ENCODE data around the gene BPIFB3.
"Not testable (repeated sequence)": the region's sequence is repeated elsewhere in the genome, so short reads cannot be mapped to it uniquely, and the experiment has no call there.

Gene BPIFB3

GRCh38 chr20:33093582-33093981 is 39.9 kb downstream of the BPIFB3 start:
- no peak for DNase-seq

GRCh38 chr20:33095249-33095648 is 41.5 kb downstream of the BPIFB3 start:
- no peak for DNase-seq

GRCh38 chr20:33095902-33096584 is 42.3 kb downstream of the BPIFB3 start:
- peak; percentile 39 to 51 for DNase-seq

- DNase-seq: no peak
Observed at GRCh38 chr20:33097001-33097400, 43.3 kb downstream of the BPIFB3 start.

- no peak for DNase-seq
Observed at GRCh38 chr20:33099843-33100538, 46.3 kb downstream of the BPIFB3 start.

GRCh38 chr20:33103556-33103955 is 49.9 kb downstream of the BPIFB3 start:
- DNase-seq: no peak

GRCh38 chr20:33104336-33104735 is 50.6 kb downstream of the BPIFB3 start:
- DNase-seq: no peak

GRCh38 chr20:33105316-33105924 is 51.7 kb downstream of the BPIFB3 start:
- no peak for DNase-seq

GRCh38 chr20:33106058-33106620 is 52.4 kb downstream of the BPIFB3 start:
- DNase-seq: not testable (repeated sequence)

GRCh38 chr20:33108661-33109060 is 55.0 kb downstream of the BPIFB3 start:
- DNase-seq: no peak

GRCh38 chr20:33110147-33110825 is 56.6 kb downstream of the BPIFB3 start:
- DNase-seq: no peak

GRCh38 chr20:33111306-33111705 is 57.6 kb downstream of the BPIFB3 start:
- no peak for DNase-seq

GRCh38 chr20:33112547-33113386 is 59.1 kb downstream of the BPIFB3 start:
- DNase-seq: no peak

- DNase-seq: no peak
Observed at GRCh38 chr20:33113387-33113908, 59.7 kb downstream of the BPIFB3 start.

- not testable (repeated sequence) for DNase-seq
Observed at GRCh38 chr20:33115501-33115900, 61.8 kb downstream of the BPIFB3 start.

- no peak for DNase-seq
Observed at GRCh38 chr20:33119725-33120720, 66.3 kb downstream of the BPIFB3 start.

GRCh38 chr20:33120934-33121333 is 67.2 kb downstream of the BPIFB3 start:
- no peak for DNase-seq

GRCh38 chr20:33122297-33122696 is 68.6 kb downstream of the BPIFB3 start:
- DNase-seq: not testable (repeated sequence)
